Measurements from ENCODE around the gene CAPZB.
"Not testable (repeated sequence)": the region's sequence is repeated elsewhere in the genome, so short reads cannot be mapped to it uniquely, and the experiment has no call there.

Gene CAPZB

DNA sequence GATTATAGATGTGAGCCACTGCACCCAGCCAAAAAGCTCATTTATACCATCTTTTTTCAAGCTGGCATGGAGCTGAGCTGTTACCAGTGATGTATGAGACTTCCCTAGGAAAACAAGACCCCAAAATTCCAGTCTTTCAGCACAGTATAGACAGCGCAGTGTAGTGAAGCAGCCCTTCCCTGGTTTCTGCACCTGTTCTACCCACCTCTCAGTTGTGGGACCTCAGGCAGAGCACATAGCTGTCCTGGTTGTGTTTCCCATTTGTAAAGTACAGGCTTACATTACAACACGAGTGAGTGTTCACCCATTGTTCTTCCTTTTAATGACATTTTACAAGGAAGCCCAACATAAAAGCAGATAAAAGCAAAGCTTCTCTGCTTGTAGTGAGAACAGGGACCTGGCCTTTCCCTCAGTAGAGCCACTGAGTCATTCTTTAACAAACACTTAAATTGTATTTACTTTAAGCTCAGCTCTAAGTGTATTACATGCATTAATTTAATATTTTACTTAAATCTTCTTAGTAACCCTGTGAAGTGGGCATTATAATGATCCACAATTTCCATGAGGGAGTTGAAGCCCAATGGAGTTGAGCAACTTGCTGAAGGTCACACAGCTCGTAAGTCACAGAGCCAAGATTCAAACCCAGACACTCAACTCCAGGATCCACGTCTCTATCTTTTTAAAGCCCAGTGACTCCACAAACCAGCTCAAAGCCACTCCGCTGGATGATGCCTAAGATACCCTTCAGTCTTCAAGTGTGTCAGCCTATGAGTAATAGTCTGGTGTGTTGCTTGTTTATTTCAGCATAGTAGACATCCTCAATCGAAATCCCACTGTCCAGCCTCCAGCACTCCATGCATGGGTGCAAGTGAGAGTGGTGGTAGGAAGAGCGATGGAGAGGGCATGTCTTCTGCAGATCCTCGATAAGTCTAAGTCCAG, 40.5 kb upstream of the CAPZB start:
- TF ChIP-seq, protein P1, sequence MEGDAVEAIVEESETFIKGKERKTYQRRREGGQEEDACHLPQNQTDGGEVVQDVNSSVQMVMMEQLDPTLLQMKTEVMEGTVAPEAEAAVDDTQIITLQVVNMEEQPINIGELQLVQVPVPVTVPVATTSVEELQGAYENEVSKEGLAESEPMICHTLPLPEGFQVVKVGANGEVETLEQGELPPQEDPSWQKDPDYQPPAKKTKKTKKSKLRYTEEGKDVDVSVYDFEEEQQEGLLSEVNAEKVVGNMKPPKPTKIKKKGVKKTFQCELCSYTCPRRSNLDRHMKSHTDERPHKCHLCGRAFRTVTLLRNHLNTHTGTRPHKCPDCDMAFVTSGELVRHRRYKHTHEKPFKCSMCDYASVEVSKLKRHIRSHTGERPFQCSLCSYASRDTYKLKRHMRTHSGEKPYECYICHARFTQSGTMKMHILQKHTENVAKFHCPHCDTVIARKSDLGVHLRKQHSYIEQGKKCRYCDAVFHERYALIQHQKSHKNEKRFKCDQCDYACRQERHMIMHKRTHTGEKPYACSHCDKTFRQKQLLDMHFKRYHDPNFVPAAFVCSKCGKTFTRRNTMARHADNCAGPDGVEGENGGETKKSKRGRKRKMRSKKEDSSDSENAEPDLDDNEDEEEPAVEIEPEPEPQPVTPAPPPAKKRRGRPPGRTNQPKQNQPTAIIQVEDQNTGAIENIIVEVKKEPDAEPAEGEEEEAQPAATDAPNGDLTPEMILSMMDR (IDR thresholded peaks at IDR 0.05; ENCODE audit: unreplicated experiment in 3 of 3), result no peak
- H3K4me1 Mint-ChIP-seq, result peaks cover 6% of the 10 kb centered on the region
- H3K27ac Mint-ChIP-seq, result no peak overlapping the region
- H3K36me3 Mint-ChIP-seq (ENCODE audit: low read depth), result no peaks in the 10 kb centered on the region
- peaks cover 3% of the 10 kb centered on the region for H3K27me3 Mint-ChIP-seq (ENCODE audit: low read depth)
- peaks cover 6% of the 10 kb centered on the region for H3K9me3 Mint-ChIP-seq
- no peak overlapping the region for H3K4me3 Mint-ChIP-seq

DNA sequence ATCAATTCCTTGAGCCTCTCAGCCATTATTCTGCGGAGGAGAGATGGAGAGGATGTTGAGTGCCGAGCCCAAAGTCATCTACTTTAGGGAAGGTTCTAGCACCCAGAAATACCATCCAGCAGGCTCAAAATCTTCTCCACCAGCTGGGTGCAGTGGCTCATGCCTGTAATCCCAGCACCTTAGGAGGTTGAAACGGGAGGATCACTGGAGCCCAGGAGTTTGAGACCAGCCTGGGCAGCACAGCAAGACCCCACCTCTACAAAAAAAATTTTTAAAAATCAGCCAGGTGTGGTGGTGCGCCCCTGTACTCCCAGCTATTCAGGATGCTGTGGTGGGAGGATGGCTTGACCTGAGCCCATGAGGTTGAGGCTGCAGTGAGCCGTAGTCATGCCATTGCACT, 39.5 kb upstream of the CAPZB start:
- H3K27ac Mint-ChIP-seq, result no peak overlapping the region
- H3K27me3 Mint-ChIP-seq (ENCODE audit: low read depth), result peaks cover 3% of the 10 kb centered on the region
- no peak overlapping the region for H3K4me3 Mint-ChIP-seq
- H3K36me3 Mint-ChIP-seq (ENCODE audit: low read depth), result no peaks in the 10 kb centered on the region
- peaks cover 6% of the 10 kb centered on the region for H3K9me3 Mint-ChIP-seq
- TF ChIP-seq, protein P1 (IDR thresholded peaks at IDR 0.05; ENCODE audit: unreplicated experiment in 3 of 3), result no peak
- peaks cover 4% of the 10 kb centered on the region for H3K4me1 Mint-ChIP-seq

DNA sequence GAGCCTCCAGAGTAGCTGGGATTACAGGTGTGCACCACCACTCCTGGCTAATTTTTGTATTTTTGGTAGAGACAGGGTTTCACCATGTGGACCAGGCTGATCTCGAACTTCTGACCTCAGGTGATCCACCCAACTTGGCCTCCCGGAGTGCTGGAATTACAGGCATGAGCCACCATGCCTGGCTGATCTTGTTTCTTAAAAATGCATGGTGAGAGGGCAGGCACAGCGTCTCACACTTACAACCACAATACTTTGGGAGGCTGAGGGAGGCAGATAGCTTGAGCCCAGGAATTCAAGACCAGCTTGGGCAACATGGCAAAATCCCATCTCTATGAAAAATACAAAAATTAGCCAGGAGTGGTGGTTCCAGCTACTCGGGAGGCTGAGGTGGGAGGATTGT, 37.2 kb upstream of the CAPZB start:
- not testable (repeated sequence) for H3K36me3 Mint-ChIP-seq (ENCODE audit: low read depth); H3K27ac Mint-ChIP-seq; H3K4me3 Mint-ChIP-seq; H3K4me1 Mint-ChIP-seq; H3K27me3 Mint-ChIP-seq (ENCODE audit: low read depth); H3K9me3 Mint-ChIP-seq

DNA sequence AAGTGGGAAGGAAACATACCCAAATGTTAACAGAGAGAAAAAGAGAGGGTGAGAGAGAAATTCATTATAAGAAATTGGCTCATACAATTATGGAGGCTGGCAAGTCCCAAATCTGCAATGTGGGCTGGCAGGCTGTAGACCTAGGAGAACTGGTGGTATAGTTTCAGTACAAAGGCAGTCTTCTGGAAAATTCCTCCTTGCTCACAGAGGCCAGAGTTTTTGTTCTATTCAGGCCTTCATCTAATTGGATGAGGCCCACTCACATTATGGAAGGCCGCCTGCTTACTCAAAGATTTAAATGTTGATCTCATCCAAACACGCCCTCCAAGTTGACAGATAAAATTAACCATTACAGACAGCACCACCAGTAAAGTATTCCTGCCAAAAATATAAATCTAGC, 36.1 kb upstream of the CAPZB start:
- H3K4me3 Mint-ChIP-seq, result no peak overlapping the region
- H3K36me3 Mint-ChIP-seq (ENCODE audit: low read depth), result no peaks in the 10 kb centered on the region
- no peak overlapping the region for H3K27ac Mint-ChIP-seq
- TF ChIP-seq, protein P1 (IDR thresholded peaks at IDR 0.05; ENCODE audit: unreplicated experiment in 3 of 3), result no peak
- H3K27me3 Mint-ChIP-seq (ENCODE audit: low read depth), result no peaks in the 10 kb centered on the region
- H3K9me3 Mint-ChIP-seq, result peaks cover 13% of the 10 kb centered on the region
- no peaks in the 10 kb centered on the region for H3K4me1 Mint-ChIP-seq

DNA sequence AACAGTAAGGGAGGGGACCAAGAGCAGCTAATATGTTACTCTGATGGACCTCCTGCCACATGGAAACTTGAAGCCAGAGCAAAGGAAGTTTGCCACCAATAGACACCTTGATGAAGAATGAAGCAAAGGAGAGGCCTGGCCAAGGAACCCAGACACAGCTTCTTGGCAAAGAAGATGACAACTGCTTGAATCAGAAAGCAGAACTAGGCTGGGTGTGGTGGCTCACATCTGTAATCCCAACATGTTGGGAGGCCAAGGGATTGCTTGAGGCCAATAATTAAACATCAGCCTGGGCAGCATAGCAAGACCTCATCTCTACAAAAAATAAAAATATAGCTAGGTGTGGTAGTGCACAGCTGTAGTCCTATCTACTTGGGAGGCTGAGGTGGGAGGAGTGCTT, 31.7 kb upstream of the CAPZB start:
- Mint-ChIP-seq H3K36me3 (ENCODE audit: low read depth) (no peaks in the 10 kb centered on the region), H3K9me3 (peaks cover 13% of the 10 kb centered on the region), H3K4me3 (no peak overlapping the region), H3K4me1 (peaks cover 4% of the 10 kb centered on the region), H3K27me3 (ENCODE audit: low read depth) (no peaks in the 10 kb centered on the region), H3K27ac (no peak overlapping the region)
- TF ChIP-seq, protein P1 (IDR thresholded peaks at IDR 0.05; ENCODE audit: unreplicated experiment in 3 of 3), result no peak

DNA sequence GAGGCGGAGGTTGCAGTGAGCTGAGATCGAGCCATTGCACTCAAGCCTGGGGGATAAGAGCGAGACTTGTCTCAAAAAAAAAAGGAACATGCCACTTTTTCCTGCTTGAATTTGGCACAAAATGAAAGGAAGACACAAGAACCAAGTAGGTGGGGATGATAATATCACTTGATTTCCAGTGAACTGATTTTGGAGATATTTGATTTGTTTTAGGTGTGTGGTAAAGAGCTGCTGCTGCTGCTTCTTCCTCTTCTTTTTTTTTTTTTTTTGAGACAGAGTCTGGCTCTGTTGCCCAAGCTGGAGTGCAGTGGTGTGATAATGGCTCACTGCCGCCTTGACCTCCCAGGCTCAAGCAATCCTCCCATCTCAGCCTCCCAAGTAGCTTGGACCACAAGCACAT, 29.9 kb upstream of the CAPZB start:
- H3K9me3 Mint-ChIP-seq, result peaks cover 7% of the 10 kb centered on the region
- peaks cover 4% of the 10 kb centered on the region for H3K4me1 Mint-ChIP-seq
- TF ChIP-seq, protein P1 (IDR thresholded peaks at IDR 0.05; ENCODE audit: unreplicated experiment in 3 of 3), result no peak
- H3K27me3 Mint-ChIP-seq (ENCODE audit: low read depth), result no peaks in the 10 kb centered on the region
- no peaks in the 10 kb centered on the region for H3K36me3 Mint-ChIP-seq (ENCODE audit: low read depth)
- H3K4me3 Mint-ChIP-seq, result no peak overlapping the region
- H3K27ac Mint-ChIP-seq, result no peak overlapping the region
